Ovary (tissue), 3 donors: ENCODE measurements around the gene NR2F2.

ENCODE experiments used
- CTCF ChIP-seq, 3 donors: fragments of 450-650 bp in 2 of 3; fragments of 200-600 bp in 1 of 3; IDR thresholded peaks; one replicate each; pipeline versions ENCODE4 v1.5.1 to v1.8.0; 2016 to 2022; ENCODE audit warnings: antibody characterized with exemption in 3 of 3, mild to moderate bottlenecking in 1 of 3
- EP300 ChIP-seq: sonication (generic); formaldehyde crosslinking; IDR thresholded peaks from one replicate; pipeline ENCODE4 v1.6.1; 2017; ENCODE audit warnings: antibody characterized with exemption
- POLR2A ChIP-seq: fragments of 450-650 bp; IDR thresholded peaks from one replicate; pipeline ENCODE4 v1.6.1; 2017; ENCODE audit warnings: antibody characterized with exemption, mild to moderate bottlenecking, moderate library complexity
- donor health status: DM: no; HTN: no; CAD: no.

GRCh38 chr15:96303503-96304056, 26.9 kb upstream of the NR2F2 start:
- TF ChIP-seq CTCF (IDR thresholded peaks at IDR 0.05) (no peak), POLR2A (no peak), EP300 (no peak)
